GM10847 (cell line): Measurements from ENCODE around the gene DNAJC1.

Experiments
- POLR2A ChIP-seq: IDR thresholded peaks from 2 replicates; pipeline ENCODE4 v1.6.1; 2011; ENCODE audit not compliant: insufficient read length; ENCODE audit errors: extremely low read depth

The DNAJC1 gene

GRCh38 chr10:21720090-21720489, 283.4 kb downstream of the DNAJC1 start:
- no peak for TF ChIP-seq POLR2A

DNA sequence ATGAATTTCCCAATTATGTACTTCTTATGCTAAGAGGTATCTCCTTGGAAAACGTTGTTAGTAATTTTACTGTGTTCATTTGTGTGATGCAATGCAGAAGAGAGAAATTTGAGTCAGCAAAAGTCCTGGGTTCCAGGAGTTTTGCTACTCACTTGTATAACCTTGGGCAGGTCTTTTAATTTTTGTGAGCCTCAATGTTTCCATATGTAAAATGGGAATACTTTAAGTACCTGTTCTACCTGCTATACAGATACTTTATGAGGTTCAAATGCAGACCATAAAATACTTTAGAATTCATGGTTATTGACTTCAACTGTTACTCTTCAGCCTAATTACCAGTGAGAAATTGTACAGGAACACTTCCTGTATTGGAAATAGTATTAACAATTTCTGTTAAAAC, 284.0 kb downstream of the DNAJC1 start:
- no peak for TF ChIP-seq POLR2A

GRCh38 chr10:21715531-21716195, 287.9 kb downstream of the DNAJC1 start:
- TF ChIP-seq POLR2A = no peak

DNA sequence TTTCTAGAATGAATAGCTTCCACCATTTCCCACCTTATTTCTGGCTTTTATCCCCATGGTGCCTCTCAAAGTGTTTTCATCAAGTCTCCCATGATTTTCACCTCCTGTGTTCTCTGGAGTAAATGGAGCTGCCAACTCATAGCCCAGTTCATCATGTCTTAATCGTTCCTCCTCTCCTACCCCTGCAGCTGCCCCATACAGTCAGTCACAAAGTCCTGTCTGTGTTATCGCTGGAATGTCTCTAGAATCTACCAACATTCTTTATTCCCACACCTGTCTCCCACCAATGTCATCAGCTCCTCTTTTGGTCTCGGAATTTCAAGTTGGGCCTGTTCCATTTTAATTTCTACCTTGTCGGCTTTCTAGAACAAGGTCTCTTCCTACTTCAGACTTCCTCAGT, 290.6 kb downstream of the DNAJC1 start:
- no peak for TF ChIP-seq POLR2A

DNA sequence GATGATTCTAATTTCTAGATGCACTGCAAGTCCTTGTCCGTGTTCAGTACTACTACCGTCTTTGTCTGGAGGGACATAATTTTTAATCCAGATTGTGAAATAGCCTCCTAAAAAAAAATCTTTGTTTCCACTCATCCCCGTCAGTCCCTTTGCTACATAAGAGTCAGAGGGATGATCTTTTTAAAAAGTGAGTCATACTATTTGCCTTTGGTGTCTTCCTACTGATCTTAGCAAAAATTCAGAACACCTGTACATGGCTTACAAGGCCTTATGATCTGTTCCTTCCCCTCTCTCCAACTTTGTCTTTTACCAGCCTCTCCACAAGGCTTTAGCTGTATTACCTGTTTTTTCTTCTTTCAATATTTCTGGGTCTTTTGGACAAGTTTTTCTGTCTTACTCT, 296.0 kb downstream of the DNAJC1 start:
- TF ChIP-seq POLR2A = no peak
